Gastroesophageal sphincter (tissue), 4 donors: ENCODE results near the gene VPS51. TPM values are rescaled to one million over a fixed set of nuclear protein-coding genes. Genes with fewer than 3 reads are reported as not detected.

Experiments used
- ATAC-seq: fragments of 150-250 bp; one replicate; pipeline ENCODE4 v1.9.1; 2016; ENCODE audit warnings: mild to moderate bottlenecking, moderate library complexity
- H3K27ac ChIP-seq, 4 donors: fragments of 200-600 bp; sonication (generic) in 3 of 4; 1 replicate in 3 of 4; 2 replicates in 1 of 4; pipeline ENCODE4 v1.5.1; 2016 to 2019
- H3K27me3 ChIP-seq: fragments of 200-600 bp; sonication (generic); one replicate; pipeline ENCODE4 v1.5.1; 2019
- H3K36me3 ChIP-seq, 2 donors: fragments of 200-600 bp; sonication (generic); one replicate each; pipeline ENCODE4 v1.5.1; 2019; ENCODE audit warnings: control low read depth in 1 of 2
- H3K4me1 ChIP-seq, 3 donors: fragments of 200-600 bp; sonication (generic); 1 replicate in 2 of 3; 2 replicates in 1 of 3; pipeline ENCODE4 v1.5.1; 2016 to 2019; ENCODE audit warnings: control low read depth in 2 of 3
- H3K4me3 ChIP-seq, 2 donors: fragments of 200-600 bp; sonication (generic); one replicate each; pipeline ENCODE4 v1.5.1; 2019; ENCODE audit warnings: mild to moderate bottlenecking in 1 of 2, moderate library complexity in 1 of 2
- H3K9me3 ChIP-seq, 3 donors: fragments of 200-600 bp; sonication (generic); one replicate each; pipeline ENCODE4 v1.5.1; 2017 to 2019; ENCODE audit warnings: control low read depth in 2 of 3
- EP300 ChIP-seq: sonication (generic); formaldehyde crosslinking; IDR thresholded peaks from one replicate; pipeline ENCODE4 v1.6.1; 2017; ENCODE audit warnings: antibody characterized with exemption, mild to moderate bottlenecking
- POLR2A ChIP-seq, 2 donors: fragments of 450-650 bp; IDR thresholded peaks; one replicate each; pipeline ENCODE4 v1.6.1; 2017; ENCODE audit warnings: antibody characterized with exemption in 2 of 2, mild to moderate bottlenecking in 2 of 2, moderate library complexity in 1 of 2
- POLR2AphosphoS5 ChIP-seq: sonication (generic); formaldehyde crosslinking; IDR thresholded peaks from one replicate; pipeline ENCODE4 v1.6.1; 2017; ENCODE audit warnings: antibody characterized with exemption
- WGBS, 2 donors: methylation state at CpG; one replicate each; pipeline ENCODE4 v1.1.5; 2018; ENCODE audit warnings: low coverage in 1 of 2; 5-methylcytosine and 5-hydroxymethylcytosine counted together
- small RNA-seq, 4 donors: library from RNA; depleted of rRNA; stranded (forward); fragments of <200 nt; gene quantifications; one replicate each; pipeline ENCODE3, GENCODE V24; 2016
- total RNA-seq, 4 donors: library from RNA; depleted of rRNA; stranded (reverse); fragments of >200 nt; gene quantifications; one replicate each; pipeline ENCODE4 v1.1.0, GENCODE V29; 2016
- TF ChIP-seq, protein P1 (sequence below), 4 experiments: fragments of 200-600 bp in 2 of 4; fragments of 450-650 bp in 2 of 4; sonication (generic) in 1 of 4; IDR thresholded peaks; one replicate each; pipeline ENCODE4 v1.5.1; 2017 to 2019; ENCODE audit warnings: antibody characterized with exemption in 4 of 4, mild to moderate bottlenecking in 2 of 4, moderate library complexity in 2 of 4

VPS51 gene
- total RNA-seq, 4 donors from 2014 or later = 374 to 526 (median 407) TPM

- Histone ChIP-seq H3K27ac (no peak overlapping the region), H3K9me3 (no peaks in the 10 kb centered on the region), H3K4me1 (no peaks in the 10 kb centered on the region), H3K36me3 (no peaks in the 10 kb centered on the region), H3K4me3 (no peak overlapping the region), H3K27me3 (no peaks in the 10 kb centered on the region)
- no peak for ATAC-seq
- TF ChIP-seq POLR2AphosphoS5 = no peak
- no peak for TF ChIP-seq EP300
- TF ChIP-seq, protein P1, sequence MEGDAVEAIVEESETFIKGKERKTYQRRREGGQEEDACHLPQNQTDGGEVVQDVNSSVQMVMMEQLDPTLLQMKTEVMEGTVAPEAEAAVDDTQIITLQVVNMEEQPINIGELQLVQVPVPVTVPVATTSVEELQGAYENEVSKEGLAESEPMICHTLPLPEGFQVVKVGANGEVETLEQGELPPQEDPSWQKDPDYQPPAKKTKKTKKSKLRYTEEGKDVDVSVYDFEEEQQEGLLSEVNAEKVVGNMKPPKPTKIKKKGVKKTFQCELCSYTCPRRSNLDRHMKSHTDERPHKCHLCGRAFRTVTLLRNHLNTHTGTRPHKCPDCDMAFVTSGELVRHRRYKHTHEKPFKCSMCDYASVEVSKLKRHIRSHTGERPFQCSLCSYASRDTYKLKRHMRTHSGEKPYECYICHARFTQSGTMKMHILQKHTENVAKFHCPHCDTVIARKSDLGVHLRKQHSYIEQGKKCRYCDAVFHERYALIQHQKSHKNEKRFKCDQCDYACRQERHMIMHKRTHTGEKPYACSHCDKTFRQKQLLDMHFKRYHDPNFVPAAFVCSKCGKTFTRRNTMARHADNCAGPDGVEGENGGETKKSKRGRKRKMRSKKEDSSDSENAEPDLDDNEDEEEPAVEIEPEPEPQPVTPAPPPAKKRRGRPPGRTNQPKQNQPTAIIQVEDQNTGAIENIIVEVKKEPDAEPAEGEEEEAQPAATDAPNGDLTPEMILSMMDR (IDR thresholded peaks at IDR 0.05) = no peak
- TF ChIP-seq POLR2A (IDR thresholded peaks at IDR 0.05) = no peak
- 73 to 77% methylated on average over 2 to 3 of the region's 3 CpGs for WGBS, 2 donors
These were observed 64.6 kb downstream of the VPS51 start for GRCh38 chr11:65160643-65161042.

Small RNAs within 50 kb of the gene (small RNA-seq; reads per million reads assigned to genes)
- 0 reads per million in 4 donors for gene HIGD1AP10
- gene PDCL2P2 = 0 reads per million in 4 donors
- gene RNU2-23P = 0 to 0.09 (median 0) reads per million in 4 donors

Other genes starting within 250 kb of the VPS51 start
- gene EHD1, start 217.6 kb upstream of the VPS51 start, total RNA-seq = 100 to 1,000 TPM in 2 of 4 donors, 10 to 100 TPM in 2; 92.1 to 188 (median 101) TPM
- 10 to 100 TPM; 18.8 to 27.2 (median 26.3) TPM for gene ATG2A, start 179.0 kb upstream of the VPS51 start, total RNA-seq
- gene PPP2R5B, start 171.5 kb upstream of the VPS51 start, total RNA-seq = 10 to 100 TPM; 20.3 to 41.2 (median 27.0) TPM
- not detected for gene GPHA2, start 160.3 kb upstream of the VPS51 start, total RNA-seq
- gene MAJIN, start 124.1 kb upstream of the VPS51 start, total RNA-seq = not detected
- gene BATF2, start 99.2 kb upstream of the VPS51 start, total RNA-seq = 1 to 10 TPM; 1.5 to 3.4 (median 1.6) TPM
- 100 to 1,000 TPM; 158 to 220 (median 179) TPM for gene ARL2, start 82.1 kb upstream of the VPS51 start, total RNA-seq
- gene SNX15, start 68.8 kb upstream of the VPS51 start, total RNA-seq = 10 to 100 TPM; 23.6 to 42.5 (median 30.1) TPM
- gene SAC3D1, start 55.0 kb upstream of the VPS51 start, total RNA-seq = 10 to 100 TPM in 3 of 4 donors, 1 to 10 TPM in 1; 4.7 to 13.6 (median 12.7) TPM
- 10 to 100 TPM; 21.8 to 38.5 (median 29.0) TPM for gene NAALADL1, start 37.7 kb upstream of the VPS51 start, total RNA-seq
- gene CDCA5, start 12.2 kb upstream of the VPS51 start, total RNA-seq = 1 to 10 TPM in 2 of 4 donors, under 1 TPM in 2; 0.78 to 1.7 (median 0.99) TPM
- gene ZFPL1, start 12.0 kb upstream of the VPS51 start, total RNA-seq = 10 to 100 TPM; 26.3 to 43.9 (median 33.3) TPM
- 10 to 100 TPM in 3 of 4 donors, 1 to 10 TPM in 1; 7.1 to 25.2 (median 18.3) TPM for gene TM7SF2, start 15.7 kb downstream of the VPS51 start, total RNA-seq
- gene ZNHIT2, start 21.5 kb downstream of the VPS51 start, total RNA-seq = 10 to 100 TPM; 13.6 to 19.1 (median 15.4) TPM
- gene FAU, start 25.9 kb downstream of the VPS51 start, total RNA-seq = 100 to 1,000 TPM; 464 to 971 (median 566) TPM
- gene MRPL49, start 26.1 kb downstream of the VPS51 start, total RNA-seq = 100 to 1,000 TPM in 1 of 4 donors, 10 to 100 TPM in 3; 83.9 to 114 (median 94.1) TPM
- gene SYVN1, start 38.3 kb downstream of the VPS51 start, total RNA-seq = 10 to 100 TPM; 19.0 to 38.7 (median 26.0) TPM
- not detected for gene SPDYC, start 74.0 kb downstream of the VPS51 start, total RNA-seq
- gene CAPN1, start 85.7 kb downstream of the VPS51 start, total RNA-seq = 100 to 1,000 TPM; 100 to 196 (median 156) TPM
- gene POLA2, start 165.7 kb downstream of the VPS51 start, total RNA-seq = 10 to 100 TPM in 2 of 4 donors, 1 to 10 TPM in 2; 7.7 to 18.5 (median 13.2) TPM
- gene CDC42EP2, start 218.7 kb downstream of the VPS51 start, total RNA-seq = 10 to 100 TPM; 26.3 to 63.4 (median 42.8) TPM
- gene DPF2, start 237.6 kb downstream of the VPS51 start, total RNA-seq = 10 to 100 TPM; 42.5 to 72.7 (median 62.1) TPM